Central memory CD8-positive, alpha-beta T cell (primary cell): ENCODE results near the gene RIOK2.
A peak's percentile ranks its signal among the peaks of the same experiment; 100 is the strongest.

ENCODE experiments used
- ATAC-seq: fragments of 150-1000 bp; cut with Tn5 transposase; replicated peaks from 2 replicates; pipeline ENCODE4 v1.10.0; 2022; ENCODE audit warnings: mild to moderate bottlenecking, moderate FRiP score, moderate number of reproducible peaks; ENCODE audit not compliant: poor library complexity, severe bottlenecking; ENCODE audit errors: extremely low read depth
- DNase-seq, 2 donors: peaks; one replicate each; pipeline ENCODE4 v3.0.0; 2021; ENCODE audit warnings: low spot score in 2 of 2
- H3K27ac Mint-ChIP-seq: one replicate; pipeline ENCODE4 v1.8.0; 2022; ENCODE audit warnings: low read depth, mild to moderate bottlenecking, moderate library complexity, mixed read lengths
- H3K27me3 Mint-ChIP-seq: one replicate; pipeline ENCODE4 v1.8.0; 2022; ENCODE audit warnings: mixed read lengths
- H3K36me3 Mint-ChIP-seq: one replicate; pipeline ENCODE4 v1.8.0; 2022; ENCODE audit warnings: mild to moderate bottlenecking, moderate library complexity, mixed read lengths; ENCODE audit not compliant: insufficient read depth
- H3K4me1 Mint-ChIP-seq: one replicate; pipeline ENCODE4 v1.8.0; 2022; ENCODE audit warnings: mixed read lengths
- H3K4me3 Mint-ChIP-seq: one replicate; pipeline ENCODE4 v1.8.0; 2022; ENCODE audit warnings: mild to moderate bottlenecking, moderate library complexity, mixed read lengths
- H3K9me3 Mint-ChIP-seq: one replicate; pipeline ENCODE4 v1.8.0; 2022; ENCODE audit warnings: mixed read lengths

The RIOK2 gene

GRCh38 chr5:97183100-97183929 is at the start of gene RIOK2:
TSS of gene RIOK2 (minus strand) at chr5:97183247. CDS start at chr5:97183191, 56 bp downstream.
- Mint-ChIP-seq H3K27ac (peak within 1 kb of the TSS; percentile 99), H3K4me3 (peak within 1 kb of the TSS; percentile 92), H3K27me3 (no peaks in the 10 kb centered on the region), H3K9me3 (no peaks in the 10 kb centered on the region), H3K4me1 (peaks cover 41% of the 10 kb centered on the region), H3K36me3 (peaks cover 24% of the 10 kb centered on the region)
- peak; percentile 77 to 78 for DNase-seq
- peak; percentile 93 for ATAC-seq

GRCh38 chr5:97231025-97231636 is 48.1 kb upstream of the RIOK2 start:
- DNase-seq (no peak), ATAC-seq (peak; percentile 40)
- H3K4me3 Mint-ChIP-seq, result no peak overlapping the region
- H3K27me3 Mint-ChIP-seq, result peaks cover 27% of the 10 kb centered on the region
- H3K27ac Mint-ChIP-seq, result no peak overlapping the region
- H3K4me1 Mint-ChIP-seq, result no peaks in the 10 kb centered on the region
- H3K36me3 Mint-ChIP-seq, result no peaks in the 10 kb centered on the region
- H3K9me3 Mint-ChIP-seq, result no peaks in the 10 kb centered on the region

- no peaks in the 10 kb centered on the region for H3K36me3 Mint-ChIP-seq
- H3K9me3 Mint-ChIP-seq, result no peaks in the 10 kb centered on the region
These were observed 46.7 kb upstream of the RIOK2 start for GRCh38 chr5:97229688-97230285.

GRCh38 chr5:97229196-97229595 is 46.1 kb upstream of the RIOK2 start:
- Mint-ChIP-seq H3K36me3 (no peaks in the 10 kb centered on the region), H3K4me3 (no peak overlapping the region)
- ATAC-seq, result no peak

More at GRCh38 chr5:97229688-97230285, 46.7 kb upstream of the RIOK2 start:
- DNase-seq, result no peak
- Mint-ChIP-seq H3K4me3 (no peak overlapping the region), H3K27me3 (peaks cover 27% of the 10 kb centered on the region), H3K4me1 (no peaks in the 10 kb centered on the region), H3K27ac (no peak overlapping the region)
- ATAC-seq, result no peak

GRCh38 chr5:97225222-97225621 is 42.2 kb upstream of the RIOK2 start:
- ATAC-seq (no peak), DNase-seq (no peak)
- Mint-ChIP-seq H3K4me3 (no peak overlapping the region), H3K4me1 (no peaks in the 10 kb centered on the region), H3K36me3 (no peaks in the 10 kb centered on the region), H3K9me3 (no peaks in the 10 kb centered on the region), H3K27me3 (peaks cover 16% of the 10 kb centered on the region), H3K27ac (no peak overlapping the region)

More at GRCh38 chr5:97229196-97229595, 46.1 kb upstream of the RIOK2 start:
- Mint-ChIP-seq H3K27ac (no peak overlapping the region), H3K9me3 (no peaks in the 10 kb centered on the region), H3K4me1 (no peaks in the 10 kb centered on the region), H3K27me3 (peaks cover 27% of the 10 kb centered on the region)
- DNase-seq, result no peak

GRCh38 chr5:97224112-97224750 is 41.2 kb upstream of the RIOK2 start:
- H3K4me1 Mint-ChIP-seq, result no peaks in the 10 kb centered on the region
- H3K9me3 Mint-ChIP-seq, result no peaks in the 10 kb centered on the region
- no peaks in the 10 kb centered on the region for H3K36me3 Mint-ChIP-seq
- no peak for DNase-seq
- ATAC-seq, result no peak
- no peak overlapping the region for H3K27ac Mint-ChIP-seq
- no peak overlapping the region for H3K4me3 Mint-ChIP-seq
- H3K27me3 Mint-ChIP-seq, result peaks cover 6% of the 10 kb centered on the region

- ATAC-seq, result no peak
- Mint-ChIP-seq H3K9me3 (no peaks in the 10 kb centered on the region), H3K4me3 (no peak overlapping the region), H3K36me3 (no peaks in the 10 kb centered on the region), H3K4me1 (no peaks in the 10 kb centered on the region), H3K27ac (no peak overlapping the region), H3K27me3 (no peaks in the 10 kb centered on the region)
- no peak for DNase-seq
These were observed 40.5 kb upstream of the RIOK2 start for GRCh38 chr5:97223596-97223995.

- Mint-ChIP-seq H3K4me3 (no peak overlapping the region), H3K27ac (no peak overlapping the region), H3K36me3 (peaks cover 2% of the 10 kb centered on the region), H3K4me1 (no peaks in the 10 kb centered on the region), H3K27me3 (peaks cover 67% of the 10 kb centered on the region), H3K9me3 (peaks cover 8% of the 10 kb centered on the region)
- DNase-seq, result no peak
- no peak for ATAC-seq
These were observed 26.3 kb upstream of the RIOK2 start for GRCh38 chr5:97209343-97209742.

GRCh38 chr5:97208714-97209113 is 25.7 kb upstream of the RIOK2 start:
- Mint-ChIP-seq H3K36me3 (peaks cover 2% of the 10 kb centered on the region), H3K27me3 (peaks cover 61% of the 10 kb centered on the region)
- no peak for ATAC-seq

GRCh38 chr5:97208184-97208713 is 25.2 kb upstream of the RIOK2 start:
- no peaks in the 10 kb centered on the region for H3K9me3 Mint-ChIP-seq
- H3K27me3 Mint-ChIP-seq, result peaks cover 57% of the 10 kb centered on the region
- H3K4me3 Mint-ChIP-seq, result no peak overlapping the region
- DNase-seq, result no peak
- peaks cover 2% of the 10 kb centered on the region for H3K36me3 Mint-ChIP-seq
- ATAC-seq, result no peak
- H3K27ac Mint-ChIP-seq, result no peak overlapping the region
- no peaks in the 10 kb centered on the region for H3K4me1 Mint-ChIP-seq

More at GRCh38 chr5:97208714-97209113, 25.7 kb upstream of the RIOK2 start:
- Mint-ChIP-seq H3K4me1 (no peaks in the 10 kb centered on the region), H3K4me3 (no peak overlapping the region), H3K9me3 (peaks cover 2% of the 10 kb centered on the region), H3K27ac (no peak overlapping the region)
- DNase-seq, result no peak

- H3K27ac Mint-ChIP-seq, result no peak overlapping the region
- ATAC-seq (no peak), DNase-seq (no peak)
- no peak overlapping the region for H3K4me3 Mint-ChIP-seq
- peaks cover 58% of the 10 kb centered on the region for H3K27me3 Mint-ChIP-seq
- no peaks in the 10 kb centered on the region for H3K9me3 Mint-ChIP-seq
- H3K4me1 Mint-ChIP-seq, result peaks cover 5% of the 10 kb centered on the region
- no peaks in the 10 kb centered on the region for H3K36me3 Mint-ChIP-seq
These were observed 11.3 kb upstream of the RIOK2 start for GRCh38 chr5:97194366-97194765.

- H3K36me3 Mint-ChIP-seq, result no peaks in the 10 kb centered on the region
- no peak overlapping the region for H3K4me3 Mint-ChIP-seq
- no peak overlapping the region for H3K27ac Mint-ChIP-seq
- H3K9me3 Mint-ChIP-seq, result no peaks in the 10 kb centered on the region
- ATAC-seq (no peak), DNase-seq (no peak)
- H3K4me1 Mint-ChIP-seq, result peaks cover 5% of the 10 kb centered on the region
- peaks cover 58% of the 10 kb centered on the region for H3K27me3 Mint-ChIP-seq
These were observed 10.3 kb upstream of the RIOK2 start for GRCh38 chr5:97193355-97193688.
